ENCODE data around the gene ATP1A1.

Gene ATP1A1

GRCh38 chr1:116439701-116440100 is 66.7 kb downstream of the ATP1A1 start:
- no peak for DNase-seq (ENCODE audit: low read depth in 2 of 2)

GRCh38 chr1:116440731-116441130 is 67.7 kb downstream of the ATP1A1 start:
- no peak for DNase-seq (ENCODE audit: low read depth in 2 of 2)

GRCh38 chr1:116445534-116445933 is 72.5 kb downstream of the ATP1A1 start:
- no peak for DNase-seq (ENCODE audit: low read depth in 2 of 2)

GRCh38 chr1:116446686-116447085 is 73.6 kb downstream of the ATP1A1 start:
- DNase-seq (ENCODE audit: low read depth in 2 of 2): no peak

- no peak for DNase-seq (ENCODE audit: low read depth in 2 of 2)
Observed at GRCh38 chr1:116448785-116449385, 75.8 kb downstream of the ATP1A1 start.

- DNase-seq (ENCODE audit: low read depth in 2 of 2): no peak
Observed at GRCh38 chr1:116449578-116449977, 76.5 kb downstream of the ATP1A1 start.

GRCh38 chr1:116451702-116452101 is 78.7 kb downstream of the ATP1A1 start:
- no peak for DNase-seq (ENCODE audit: low read depth in 2 of 2)

- no peak for DNase-seq (ENCODE audit: low read depth in 2 of 2)
Observed at GRCh38 chr1:116453481-116453880, 80.4 kb downstream of the ATP1A1 start.

GRCh38 chr1:116453906-116454305 is 80.9 kb downstream of the ATP1A1 start:
- no peak for DNase-seq (ENCODE audit: low read depth in 2 of 2)

All from activated CD8-positive, alpha-beta memory T cell treated with anti-CD3 and anti-CD28 coated beads for 4 hours (primary cell).